ENCODE measurements around the gene AFF4.
"Not testable (repeated sequence)": the region's sequence is repeated elsewhere in the genome, so short reads cannot be mapped to it uniquely, and the experiment has no call there.

AFF4 gene

DNA sequence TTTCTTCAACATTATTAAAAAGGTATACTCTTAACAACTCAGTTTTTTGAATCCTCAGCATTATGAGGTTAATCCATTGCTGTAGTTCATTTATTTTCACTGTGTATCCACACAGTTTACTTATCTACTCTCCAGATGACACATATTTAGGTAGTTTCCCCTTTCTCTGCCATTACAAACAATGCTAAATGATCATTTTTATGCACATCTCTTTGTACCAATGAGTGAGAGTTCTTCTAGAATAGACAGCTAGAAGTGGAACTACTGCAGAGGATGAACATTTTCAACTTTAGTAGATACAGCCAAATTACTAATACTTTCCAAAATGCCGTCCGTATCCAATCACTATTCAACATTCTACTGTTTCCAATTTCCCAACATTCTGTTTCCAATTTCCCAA, 11.5 kb downstream of the AFF4 start:
- DNase-seq: no peak

DNA sequence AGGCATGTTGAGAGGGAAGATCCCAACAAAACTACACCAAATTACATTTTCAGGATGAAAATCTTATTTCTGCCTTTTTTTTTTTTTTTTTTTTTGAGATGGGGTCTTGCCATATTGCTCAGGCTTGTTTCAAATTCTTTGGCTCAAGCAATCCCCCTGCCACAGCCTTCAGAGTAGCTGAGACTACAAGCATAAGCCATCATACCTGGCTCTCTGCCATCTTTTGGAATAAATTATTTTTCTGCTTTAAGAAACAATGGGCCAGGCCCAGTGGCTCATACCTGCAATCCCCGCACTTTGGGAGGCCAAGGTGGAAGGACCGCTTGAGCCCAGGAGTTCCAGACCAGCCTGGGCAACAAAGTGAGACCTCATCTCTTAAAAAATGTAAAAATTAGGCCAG, 14.3 kb downstream of the AFF4 start:
- no peak for DNase-seq

DNA sequence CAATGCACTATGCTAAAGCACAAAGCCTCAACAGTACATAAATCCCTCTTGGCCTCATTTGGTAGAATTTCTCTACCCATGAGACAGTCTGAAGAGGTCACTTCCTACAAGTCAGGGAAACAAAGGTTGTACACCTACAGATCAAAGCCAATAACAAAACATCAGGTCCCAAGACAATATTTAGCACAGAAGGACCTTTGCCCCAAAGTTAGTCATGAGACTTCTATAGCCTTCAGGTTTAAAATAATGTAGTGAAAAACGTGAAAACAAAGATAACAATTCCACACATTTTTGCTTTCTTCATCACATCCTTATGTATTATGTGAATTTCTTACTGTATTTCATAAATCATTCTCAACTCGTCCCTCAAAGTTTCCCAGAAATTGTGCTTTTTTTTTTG, 15.8 kb downstream of the AFF4 start:
- no peak for DNase-seq

DNA sequence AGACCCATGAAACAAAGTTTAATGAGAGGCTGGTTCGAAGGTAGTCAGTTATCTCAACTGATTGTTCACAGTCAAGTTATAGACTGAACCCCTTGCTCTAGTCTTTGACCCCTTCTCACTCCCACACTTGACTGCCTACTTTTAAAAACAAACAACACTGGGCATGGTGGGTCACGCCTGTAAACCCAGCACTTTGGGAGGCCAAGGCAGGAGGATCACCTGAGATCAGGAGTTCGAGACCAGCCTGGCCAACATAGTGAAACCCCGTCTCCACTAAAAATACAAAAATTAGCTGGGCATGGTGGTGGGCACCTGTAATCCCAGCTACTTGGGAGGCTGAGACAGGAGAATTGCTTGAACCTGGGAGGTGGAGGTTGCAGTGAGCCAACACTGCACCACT, 18.1 kb downstream of the AFF4 start:
- not testable (repeated sequence) for DNase-seq

DNA sequence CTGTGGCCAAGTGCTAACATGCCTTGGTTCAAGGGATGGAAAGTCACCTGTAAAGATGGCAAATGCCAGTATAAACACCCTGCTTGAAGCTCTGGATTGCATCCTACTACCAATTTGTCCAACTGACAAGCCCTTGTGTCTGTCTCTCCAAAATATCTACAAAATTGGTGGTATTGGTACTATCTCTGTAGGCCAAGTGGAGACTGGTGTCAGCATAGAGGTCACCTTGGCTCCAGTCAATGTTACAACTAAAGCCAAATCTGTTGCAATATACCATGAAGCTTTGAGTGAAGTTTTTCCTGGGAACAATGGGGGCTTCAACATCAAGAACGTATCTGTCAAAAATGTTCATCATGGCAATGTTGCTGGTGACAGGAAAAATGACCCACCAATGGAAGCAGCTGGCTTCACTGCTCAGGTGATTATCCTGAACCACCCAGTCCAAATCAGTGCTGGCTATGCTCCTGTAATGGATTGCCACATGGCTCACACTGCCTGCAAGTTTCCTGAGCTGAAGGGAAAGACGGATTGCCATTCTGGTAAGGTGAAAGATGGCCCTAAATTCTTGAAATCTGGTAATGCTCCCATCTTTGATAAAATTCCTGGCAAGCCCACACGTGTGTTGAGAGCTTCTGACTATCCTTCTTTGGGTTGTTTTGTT, 19.9 kb downstream of the AFF4 start:
- DNase-seq: no peak

DNA sequence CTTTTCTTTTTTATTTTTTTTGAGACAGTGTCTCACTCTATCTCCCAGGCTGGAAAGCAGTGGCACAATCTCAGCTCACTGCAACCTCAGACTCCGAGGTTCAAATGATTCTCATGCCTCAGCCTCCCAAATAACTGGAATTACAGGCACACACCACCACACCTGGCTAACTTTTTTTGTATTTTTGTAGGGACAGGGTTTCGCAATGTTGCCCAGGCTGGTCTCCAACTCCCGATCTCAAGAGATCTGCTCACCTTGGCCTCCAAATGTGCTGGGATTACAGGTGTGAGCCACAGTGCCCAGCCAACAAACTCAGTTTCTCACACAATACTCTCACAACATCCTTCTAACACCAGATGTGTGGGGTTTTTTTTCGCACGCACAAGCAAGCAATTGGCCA, 22.1 kb downstream of the AFF4 start:
- DNase-seq: no peak

DNA sequence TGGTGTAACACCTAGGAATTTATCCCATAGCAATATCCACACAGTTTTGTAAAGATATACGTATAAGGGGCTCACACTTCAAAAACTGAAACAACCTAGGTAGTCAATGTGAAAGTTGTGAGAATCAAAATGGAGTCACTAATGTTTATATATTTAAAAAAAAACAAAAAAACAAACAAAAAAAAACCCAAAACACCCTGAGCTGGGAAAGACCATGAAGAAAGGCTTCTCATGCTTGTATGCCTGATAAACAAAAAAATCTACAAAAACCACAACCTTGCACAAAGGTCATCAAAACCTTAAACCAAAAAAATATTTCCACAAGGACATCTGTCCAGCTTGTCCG, 35.4 kb downstream of the AFF4 start:
- no peak for DNase-seq

DNA sequence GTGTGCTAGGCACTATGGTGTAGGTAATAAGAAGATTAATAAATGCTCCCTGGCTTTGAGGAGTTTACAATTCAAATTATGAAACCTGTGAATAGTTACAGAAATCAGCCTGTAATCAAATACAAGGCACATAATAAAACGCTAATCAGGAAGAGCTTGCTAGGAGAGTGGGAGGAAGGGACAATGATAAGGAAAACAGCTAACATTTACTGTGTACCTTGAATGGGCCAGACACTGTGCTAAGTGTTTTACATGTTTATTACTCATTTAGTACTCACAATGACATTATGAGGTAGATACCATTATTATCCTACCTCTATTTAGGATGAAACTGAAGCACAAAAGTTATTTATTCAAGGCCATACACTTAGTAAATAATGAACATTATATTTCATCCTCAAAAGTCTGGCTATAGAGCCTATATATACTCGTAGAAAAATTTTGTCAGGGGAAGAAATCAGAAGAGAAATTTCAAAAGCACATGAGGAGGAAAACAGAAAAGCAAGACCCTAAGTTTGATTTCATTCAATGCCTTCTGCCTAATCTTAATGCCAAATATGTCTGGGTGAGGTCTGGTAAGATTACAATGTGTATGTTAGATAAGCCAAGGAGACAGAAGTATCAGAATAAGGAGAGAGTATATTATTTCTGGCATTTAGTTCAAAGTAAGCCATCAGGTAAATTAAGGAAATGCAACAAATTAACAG, 35.9 kb downstream of the AFF4 start:
- no peak for DNase-seq

DNA sequence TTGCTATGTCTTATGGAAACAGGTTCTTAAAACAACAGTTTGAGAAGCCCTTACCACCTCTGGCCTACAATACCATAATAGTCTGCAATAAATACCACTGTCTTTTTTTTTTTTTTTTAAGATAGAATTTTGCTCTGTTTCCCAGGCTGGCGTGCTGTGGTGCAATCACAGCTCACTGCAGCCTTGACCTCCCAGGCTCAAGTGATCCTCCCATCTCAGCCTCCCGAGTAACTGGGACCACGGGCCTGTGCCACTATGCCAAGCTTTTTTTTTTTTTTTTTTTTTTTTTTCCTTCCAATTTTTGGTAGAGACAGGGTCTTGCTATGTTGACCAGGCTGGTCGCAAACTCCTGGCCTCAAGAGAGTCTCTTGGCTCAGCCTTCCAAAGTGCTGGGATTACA, 37.0 kb downstream of the AFF4 start:
- DNase-seq: no peak

DNA sequence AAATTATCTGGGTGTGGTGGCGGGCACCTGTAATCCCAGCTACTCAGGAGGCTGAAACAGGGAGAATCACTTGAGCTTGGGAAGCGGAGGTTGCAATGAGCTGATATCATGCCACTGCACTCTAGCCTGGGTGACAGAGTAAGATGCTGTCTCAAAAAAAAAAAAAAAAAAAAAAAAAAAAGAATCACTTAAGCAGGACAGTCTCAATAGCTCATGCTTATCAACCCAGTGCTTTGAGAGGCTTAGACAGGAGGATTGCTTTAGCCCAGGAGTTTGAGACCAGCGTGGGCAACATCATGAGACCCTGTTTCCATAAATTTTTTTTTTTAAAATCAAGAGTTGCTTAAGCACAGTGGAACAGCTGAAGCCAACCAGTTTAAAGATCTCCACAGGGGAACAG, 47.3 kb downstream of the AFF4 start:
- no peak for DNase-seq

DNA sequence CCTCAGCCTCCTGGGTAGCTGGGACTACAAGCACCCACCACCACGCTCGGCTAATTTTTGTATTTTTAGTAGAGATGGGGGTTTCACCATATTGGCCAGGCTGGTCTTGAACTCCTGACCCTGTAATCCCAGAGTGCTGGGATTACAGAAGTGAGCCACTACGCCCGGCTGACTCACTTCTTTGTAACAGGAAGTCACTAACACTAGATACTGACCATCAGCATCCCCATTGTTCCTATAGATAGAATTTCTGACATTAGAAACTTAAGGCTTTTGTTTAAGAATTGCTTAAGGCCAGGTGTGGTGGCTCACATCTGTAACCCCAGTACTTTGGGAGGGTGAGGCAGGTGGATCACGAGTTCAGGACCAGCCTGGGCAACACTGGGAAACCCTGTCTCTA, 47.8 kb downstream of the AFF4 start:
- DNase-seq: no peak

DNA sequence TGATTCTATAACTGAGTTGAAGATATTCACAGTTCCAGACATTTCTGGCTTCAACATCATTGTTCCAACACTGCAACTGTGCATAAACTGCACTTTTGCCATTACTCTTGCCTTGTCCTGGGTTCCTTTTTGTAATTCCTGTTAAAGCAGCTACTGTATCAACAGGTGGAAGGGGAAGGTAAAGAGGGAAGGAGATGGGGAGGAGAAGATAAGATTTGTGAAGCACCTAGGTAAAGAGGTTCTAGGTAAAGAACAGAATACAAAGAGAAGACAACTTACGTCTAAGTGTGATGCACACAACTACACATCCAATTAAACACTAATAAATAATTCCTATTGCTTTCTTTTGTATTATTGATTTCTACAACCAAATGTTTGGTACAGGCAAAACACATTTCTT, 53.7 kb downstream of the AFF4 start:
- no peak for DNase-seq

DNA sequence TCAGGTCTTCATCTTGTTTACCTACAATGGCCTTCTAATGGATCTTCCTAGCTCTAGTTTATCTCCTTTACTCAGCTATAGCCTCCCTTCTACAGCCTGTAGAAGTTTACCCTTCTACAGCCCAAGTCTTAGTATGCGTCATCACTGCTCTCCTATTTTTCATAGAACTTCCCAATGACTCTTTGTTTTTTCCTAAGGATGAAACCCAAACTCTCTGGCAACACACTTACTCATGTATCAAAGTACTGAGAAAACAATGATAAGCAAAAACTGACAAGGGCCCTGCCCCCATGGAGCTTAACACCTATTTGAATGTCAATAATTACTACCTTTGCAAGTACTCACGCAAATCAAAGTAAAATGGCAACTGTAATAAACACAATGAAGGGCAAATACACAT, 56.3 kb downstream of the AFF4 start:
- DNase-seq: no peak

DNA sequence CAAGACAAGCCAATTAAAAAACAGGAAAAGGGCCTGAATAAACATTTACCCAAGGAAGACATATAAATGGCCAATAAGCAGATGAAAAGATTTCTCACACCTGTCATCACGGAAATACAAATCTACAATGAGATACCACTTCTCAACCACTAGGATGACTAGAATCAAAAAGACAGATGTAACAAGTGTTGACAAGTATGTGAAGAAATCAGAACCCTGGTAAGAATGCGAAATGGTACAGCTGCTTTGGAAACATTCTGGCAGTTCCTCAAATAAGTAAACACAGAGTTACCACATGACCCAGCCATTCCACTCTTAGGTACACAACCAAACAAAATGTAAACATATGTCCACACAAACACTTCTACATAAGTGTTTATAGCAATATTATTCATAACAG, 57.5 kb downstream of the AFF4 start:
- DNase-seq: no peak

DNA sequence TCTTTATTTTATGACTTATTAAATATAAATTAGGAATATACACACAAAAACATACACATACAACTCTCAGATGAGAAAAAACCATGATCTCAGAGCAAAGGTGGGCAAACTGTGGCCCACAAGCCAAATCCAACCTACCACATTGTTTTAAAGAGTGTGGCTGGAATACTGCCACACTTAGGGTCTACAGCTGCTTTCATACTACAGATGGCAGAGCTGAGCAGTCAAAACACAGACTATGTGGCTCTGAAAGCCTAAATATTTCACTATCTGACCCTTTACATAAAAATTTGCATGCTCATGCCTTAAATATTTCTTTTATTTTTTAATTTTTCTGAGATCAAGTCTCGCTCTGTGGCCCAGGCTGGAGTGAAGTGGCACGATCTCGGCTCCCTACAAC, 61.7 kb downstream of the AFF4 start:
- no peak for DNase-seq

DNA sequence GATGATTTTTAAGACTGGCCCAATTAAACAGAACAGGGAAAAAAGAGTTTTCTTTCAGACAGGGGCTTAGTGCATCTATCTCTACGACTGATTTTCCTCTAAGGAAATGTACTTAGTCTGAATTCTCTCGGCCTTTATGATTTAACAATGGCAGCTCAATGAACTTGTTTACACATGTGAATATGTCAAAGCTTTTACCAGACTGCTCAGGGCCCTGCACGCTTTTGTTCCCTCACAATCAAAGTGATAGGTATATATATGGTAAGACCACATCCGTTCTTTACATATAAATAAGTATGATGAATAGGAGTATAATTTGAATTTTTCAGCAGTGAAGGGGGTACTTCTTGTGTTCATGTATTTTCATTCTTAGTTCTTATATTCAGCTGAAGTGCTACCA, 62.4 kb downstream of the AFF4 start:
- no peak for DNase-seq

DNA sequence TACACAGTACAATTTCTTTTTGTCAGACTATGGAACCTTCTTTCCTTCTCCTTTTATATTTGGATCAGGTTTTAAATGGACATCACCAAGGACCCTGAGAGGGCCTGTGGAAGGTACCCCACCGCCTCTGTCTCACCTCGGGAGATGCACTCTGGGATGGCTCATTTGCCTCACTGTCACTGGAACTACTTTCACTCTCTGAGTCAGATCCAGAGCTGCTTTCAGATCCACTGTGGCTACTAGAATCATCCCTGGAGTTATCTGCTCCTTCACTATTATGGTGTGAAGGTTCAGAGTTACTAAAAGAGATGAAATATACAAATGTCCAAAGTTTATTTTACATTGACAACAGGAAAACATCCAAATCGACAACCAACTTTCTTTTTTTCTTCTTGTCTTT, 65.3 kb downstream of the AFF4 start:
- DNase-seq: no peak

DNA sequence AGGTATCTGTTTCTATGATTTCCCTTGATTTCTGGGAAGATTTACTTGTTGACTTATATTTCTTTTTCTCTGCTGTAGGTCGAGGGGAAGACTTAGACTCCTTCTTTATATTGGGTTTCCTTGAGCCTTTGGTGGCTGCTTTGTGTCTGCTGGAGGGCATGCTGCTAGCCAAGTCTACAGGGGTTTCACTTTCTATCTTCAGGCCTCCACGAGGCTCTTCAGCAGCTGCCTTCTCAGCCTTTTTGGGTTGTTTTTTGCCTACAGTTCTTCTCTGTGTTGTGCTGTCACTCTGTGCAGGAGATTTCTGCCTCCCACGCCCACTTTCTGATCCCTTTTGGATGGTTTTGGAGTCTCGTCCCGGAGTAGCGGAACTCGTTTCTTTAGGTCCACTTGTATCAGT, 66.7 kb downstream of the AFF4 start:
- no peak for DNase-seq

DNA sequence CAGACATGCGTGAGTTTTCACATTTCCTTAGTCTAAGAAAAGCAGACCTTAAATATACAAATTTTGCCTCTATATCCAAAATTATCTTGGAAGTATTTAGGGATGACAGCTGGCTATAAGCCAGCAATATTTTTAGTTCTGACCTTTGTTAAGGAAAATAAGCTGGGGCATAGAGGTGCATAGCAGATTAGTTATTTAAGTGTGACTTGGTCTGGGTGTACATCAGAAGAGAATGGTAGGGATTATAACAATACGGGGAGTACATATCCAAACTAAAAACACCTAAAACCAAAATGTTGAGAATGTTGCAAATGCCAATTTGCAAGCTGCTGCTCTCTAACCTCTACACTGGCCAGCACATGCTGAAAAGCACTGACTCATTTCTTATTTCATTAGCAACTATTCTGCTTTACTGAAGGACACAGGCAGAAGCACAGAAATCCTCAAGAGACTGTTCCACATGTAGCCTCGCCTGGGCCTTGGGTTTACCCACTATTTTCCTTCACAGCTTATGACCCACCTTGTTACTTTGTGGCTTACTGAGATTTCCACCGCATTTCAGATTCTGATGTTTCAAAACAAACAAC, 67.6 kb downstream of the AFF4 start:
- no peak for DNase-seq

DNA sequence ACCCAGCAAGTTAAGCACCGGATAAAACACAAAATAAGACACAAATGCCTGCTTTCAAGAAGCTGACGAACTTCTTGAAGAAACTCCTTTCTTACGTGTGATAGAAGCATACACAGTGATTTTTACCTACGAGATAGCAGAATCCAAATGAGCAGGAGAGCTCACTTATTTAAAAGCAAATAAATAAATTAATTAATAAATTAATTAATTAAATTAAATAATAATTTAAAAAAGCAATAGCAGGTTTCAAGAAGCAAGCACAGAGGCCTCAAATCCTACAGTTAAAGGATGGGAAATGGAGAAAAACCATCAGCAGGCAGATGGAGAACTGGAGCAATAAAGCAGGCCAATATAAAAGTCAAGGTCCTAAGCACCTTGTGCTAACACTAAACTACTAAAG, 72.6 kb downstream of the AFF4 start:
- no peak for DNase-seq

DNA sequence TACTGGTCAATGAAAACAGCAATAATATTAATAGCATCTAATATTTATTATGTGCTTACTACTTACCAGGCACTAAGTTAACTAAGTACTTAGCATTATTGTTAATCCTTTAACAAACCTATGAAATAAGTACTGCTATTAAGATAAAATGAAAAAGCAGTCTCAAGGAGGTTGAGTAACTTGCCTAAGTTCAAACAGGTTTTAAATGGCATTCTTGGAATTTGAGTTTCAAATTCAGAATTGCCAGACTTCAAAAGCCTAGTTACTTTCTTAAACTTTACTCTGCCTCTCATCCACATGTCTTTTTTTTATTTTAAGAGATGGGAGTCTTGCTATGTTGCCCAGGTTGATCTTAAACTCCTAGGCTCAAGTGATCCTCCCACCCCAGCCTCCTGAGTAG, 73.9 kb downstream of the AFF4 start:
- DNase-seq: no peak

DNA sequence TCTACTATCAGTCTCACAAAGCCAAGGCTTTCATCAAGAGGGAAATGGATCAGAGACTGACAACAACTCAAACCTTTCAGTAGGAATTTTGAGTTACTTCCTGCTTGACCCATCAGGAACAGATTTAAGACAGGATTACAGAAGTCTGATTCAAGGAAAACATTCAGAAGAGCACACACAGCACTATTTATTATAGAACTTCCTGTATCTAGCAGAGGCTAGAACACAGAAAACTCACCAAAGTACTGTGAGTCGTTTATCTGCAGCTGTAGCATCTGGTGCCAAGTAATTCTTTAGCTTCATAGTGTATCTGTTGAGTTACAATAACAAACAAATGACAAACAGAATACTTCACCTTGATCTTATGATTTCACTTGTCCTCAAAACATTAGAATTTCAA, 76.2 kb downstream of the AFF4 start:
- no peak for DNase-seq

DNA sequence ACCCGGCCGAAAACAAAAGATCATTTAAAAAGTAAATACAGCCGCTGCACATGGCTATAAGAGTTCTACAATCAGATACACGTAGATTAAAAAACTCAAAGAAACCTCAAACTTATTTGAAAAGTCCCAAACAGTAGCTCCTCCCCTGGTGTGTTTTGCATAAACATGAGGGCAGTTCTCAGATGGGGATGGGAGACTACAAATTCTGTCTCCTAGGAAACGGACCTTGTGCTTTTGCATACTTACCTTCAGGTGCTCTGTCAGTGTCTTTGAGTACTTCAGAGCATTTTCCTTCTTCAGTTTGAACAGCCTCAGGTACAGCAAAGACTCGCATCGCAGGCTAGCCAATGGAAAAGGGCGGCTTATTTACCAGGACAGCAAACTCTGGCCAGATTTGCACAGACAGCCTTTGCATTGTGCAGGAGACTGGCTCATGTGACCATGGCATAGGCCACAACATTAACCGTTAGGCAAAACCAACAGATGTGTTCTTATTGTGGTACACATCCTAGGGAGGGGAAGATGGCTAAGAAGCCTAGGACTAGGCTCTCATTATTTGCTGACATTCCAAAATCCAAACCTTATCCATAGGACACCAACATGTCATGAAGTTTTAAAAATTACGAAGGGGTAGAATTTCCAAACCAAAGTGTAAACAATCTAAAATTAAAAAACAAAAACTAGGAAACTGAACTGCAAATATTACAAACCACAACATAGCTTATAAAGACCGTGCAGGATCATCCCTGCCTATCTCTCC, 77.2 kb downstream of the AFF4 start:
- no peak for DNase-seq

DNA sequence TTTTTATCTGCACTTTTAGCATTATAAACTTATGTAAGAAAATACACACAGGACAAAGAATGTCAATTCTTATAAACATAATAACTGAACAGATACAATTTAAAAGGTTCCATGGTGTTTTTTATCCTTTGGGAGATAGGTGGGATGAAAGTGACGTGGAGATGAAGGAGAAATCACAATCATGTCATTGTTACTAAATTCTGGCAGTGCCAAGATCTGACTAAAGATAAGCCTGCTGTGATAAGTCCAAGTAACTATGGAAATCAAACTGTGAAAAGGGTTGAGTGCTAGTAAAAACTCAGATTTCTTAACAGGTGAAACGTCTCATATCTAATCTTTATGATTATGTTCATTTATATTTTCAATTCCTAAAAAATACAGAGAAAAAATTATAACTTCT, 78.9 kb downstream of the AFF4 start:
- DNase-seq: no peak
